Left colon (tissue), 2 donors: ENCODE results near the gene ZNF273. TPM values are rescaled to one million over a fixed set of nuclear protein-coding genes. Genes with fewer than 3 reads are reported as not detected.
A peak's percentile ranks its signal among the peaks of the same experiment; 100 is the strongest.
"Not testable (repeated sequence)": the region's sequence is repeated elsewhere in the genome, so short reads cannot be mapped to it uniquely, and the experiment has no call there.

Source experiments
- ATAC-seq: fragments of 200-7000 bp; cut with Tn5 transposase; one replicate; pipeline ENCODE4 v1.9.1; 2020; ENCODE audit warnings: mild to moderate bottlenecking, moderate library complexity
- DNase-seq, 2 donors: peaks; one replicate each; pipeline ENCODE4 v3.0.0-alpha.2; 2020
- intact Hi-C, 2 donors: fragments of 100-400 bp; cut with DNase I in 1 of 2; cut with micrococcal nuclease in 1 of 2; formaldehyde crosslinking; loops; one replicate each; pipeline versions ENCODE4 v1.11.2 to v1.14.0; 2022; cut with DNase I, micrococcal nuclease
- long read RNA-seq: library from polyadenylated mRNA; unstranded; transcript quantifications from one replicate; pipeline ENCODE4 v2.0.0, GENCODE V29; 2021
- total RNA-seq, 2 donors: library from RNA; stranded (reverse); fragmentation: NEBNext Ultra II Directional; extraction: Animal tissue kit (Norgen Biotek cat#: 25700); gene quantifications; one replicate each; pipeline ENCODE4 v1.2.1, GENCODE V29; 2021
- donor health status: DM: no; HTN: no; CAD: no.
- donor health status: DM: yes; HTN: yes; CAD: no.

ZNF273 gene
- 1 to 10 TPM; 3.9 TPM for total RNA-seq
- long read RNA-seq, partial matches to known transcripts, result 1 of 5 reads
- long read RNA-seq, other reads (novel, unspliced or antisense), result 1 of 5 reads

DNA sequence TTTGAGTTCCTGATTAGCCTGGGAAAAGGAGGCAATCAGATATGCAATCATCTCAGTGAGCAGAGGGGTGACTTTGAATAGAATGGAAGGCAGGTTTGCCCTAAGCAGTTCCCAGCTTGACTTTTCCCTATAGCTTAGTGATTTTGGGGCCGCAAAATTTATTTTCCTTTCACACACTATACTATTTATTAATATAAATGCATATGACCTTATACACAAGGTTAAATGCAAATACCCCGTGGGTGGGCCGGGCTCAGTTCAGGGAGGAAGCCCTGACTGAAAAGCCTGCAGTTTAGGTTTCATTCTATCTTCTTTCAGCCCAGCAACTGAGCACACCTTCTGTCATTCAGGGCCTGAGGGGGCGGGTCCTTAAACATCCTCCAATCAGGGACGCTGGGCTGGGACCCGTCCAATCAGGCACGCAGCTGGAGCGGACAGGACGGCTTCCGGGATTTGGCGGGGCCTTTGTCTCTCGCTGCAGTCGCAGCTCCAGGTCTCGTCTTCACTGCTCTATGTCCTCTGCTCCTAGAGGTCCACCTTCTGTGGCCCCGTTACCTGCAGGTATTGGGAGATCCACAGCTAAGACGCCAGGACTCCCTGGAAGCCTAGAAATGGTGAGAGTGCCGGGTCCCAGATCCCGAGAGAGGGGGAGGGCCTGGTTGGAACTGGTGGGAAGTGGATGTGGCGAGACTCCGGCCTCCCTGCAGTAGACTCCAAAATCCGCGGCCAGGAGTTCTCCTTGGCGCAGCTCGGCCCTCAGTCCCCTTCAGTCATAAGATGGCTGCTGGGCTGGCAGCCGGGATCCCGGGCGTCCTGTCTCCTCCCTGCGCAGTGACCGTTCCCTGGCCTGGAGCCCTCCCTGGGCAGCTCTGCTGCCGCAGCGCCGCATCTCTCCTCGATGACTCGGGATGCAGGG is at the start of gene ZNF273:
Gene ZNF273 (plus strand): TSS at position 468 of the 916 bp plus-strand sequence. CDS start 45 bp downstream, at position 513.
- intact Hi-C loops, result no loop called here
- ATAC-seq (peak; percentile 100), DNase-seq (peak; percentile 95 to 96)

DNA sequence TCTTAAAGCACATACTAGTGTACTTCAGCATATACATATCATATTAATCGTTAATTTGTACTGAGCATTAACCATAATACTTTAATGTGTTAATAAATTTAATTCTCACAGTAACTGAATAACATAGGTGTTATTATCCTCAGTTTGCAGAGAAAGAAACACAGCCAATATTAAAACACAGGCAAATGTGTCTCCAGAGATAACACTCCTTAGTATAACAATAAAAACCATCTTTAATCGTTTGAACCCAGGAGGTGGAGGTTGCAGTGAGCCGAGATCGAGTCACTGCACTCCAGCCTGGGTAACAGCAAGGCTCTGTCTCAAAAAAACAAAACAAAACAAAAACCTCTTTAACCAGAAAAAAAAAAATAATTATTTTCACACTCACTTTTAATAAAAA is 49.4 kb upstream of the ZNF273 start:
- intact Hi-C loops, result no loop called here
- no peak for ATAC-seq
- DNase-seq, result no peak

DNA sequence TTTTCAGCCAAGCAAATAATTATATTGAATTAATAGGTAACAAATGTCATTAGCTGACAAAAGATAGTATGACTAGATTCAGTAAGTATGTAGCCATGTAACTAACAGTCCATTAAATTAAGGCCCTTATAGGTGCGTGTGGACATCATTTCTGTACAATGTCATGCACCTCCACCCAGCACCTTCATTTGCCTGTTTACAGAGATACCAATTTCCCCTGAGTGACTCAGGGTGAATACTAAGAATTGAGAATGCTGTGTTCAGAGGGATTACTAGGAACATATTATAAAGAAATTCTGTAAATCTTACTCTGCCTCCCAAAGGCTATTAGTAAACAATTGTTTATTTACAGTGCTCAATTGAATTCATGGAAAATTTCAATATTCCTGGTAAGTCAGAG is 48.1 kb upstream of the ZNF273 start:
- intact Hi-C loops, result no loop called here
- no peak for DNase-seq

DNA sequence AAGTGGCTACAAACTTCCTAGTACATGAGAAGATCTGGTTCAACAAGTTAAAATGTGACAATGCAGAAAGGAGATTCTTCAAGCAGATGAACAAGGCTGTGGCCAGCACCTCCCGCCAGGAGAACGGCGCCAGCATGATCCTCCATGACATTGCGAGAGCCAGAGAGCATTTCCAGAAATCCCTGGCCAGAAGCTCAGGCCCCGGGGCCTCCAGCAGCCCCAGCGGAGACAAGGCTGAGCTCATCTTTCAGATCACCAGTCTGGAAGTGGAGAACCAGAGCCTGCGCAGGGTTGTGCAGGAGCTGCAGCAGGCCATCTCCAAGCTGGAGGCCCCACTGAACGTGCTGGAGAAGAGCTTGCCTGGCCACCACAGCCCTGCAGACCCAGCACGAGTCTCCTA is 40.1 kb upstream of the ZNF273 start:
- DNase-seq, result no peak

More for the DNA sequence above, 48.1 kb upstream of the ZNF273 start:
- no peak for ATAC-seq

DNA sequence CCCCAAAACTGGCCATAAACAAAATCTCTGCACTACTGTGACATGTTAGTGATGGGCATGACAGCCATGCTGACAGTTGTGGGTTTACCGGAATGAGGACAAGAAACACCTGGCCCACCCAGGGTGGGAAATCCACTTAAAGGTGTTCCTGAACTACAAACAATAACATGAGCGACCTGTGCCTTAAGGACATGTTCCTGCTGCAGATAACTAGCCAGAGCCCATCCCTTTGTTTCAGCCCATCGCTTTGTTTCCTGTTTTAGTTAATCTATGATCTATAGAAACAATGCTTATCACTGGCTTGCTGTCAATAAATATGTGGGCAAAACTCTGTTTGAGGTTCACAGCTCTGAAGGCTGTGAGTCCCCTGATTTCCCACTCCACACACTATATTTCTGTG is 39.5 kb upstream of the ZNF273 start:
- DNase-seq, intact Hi-C loops, ATAC-seq: not testable (repeated sequence)

More for the DNA sequence above, 40.1 kb upstream of the ZNF273 start:
- no peak for ATAC-seq
- intact Hi-C loops, result no loop called here

DNA sequence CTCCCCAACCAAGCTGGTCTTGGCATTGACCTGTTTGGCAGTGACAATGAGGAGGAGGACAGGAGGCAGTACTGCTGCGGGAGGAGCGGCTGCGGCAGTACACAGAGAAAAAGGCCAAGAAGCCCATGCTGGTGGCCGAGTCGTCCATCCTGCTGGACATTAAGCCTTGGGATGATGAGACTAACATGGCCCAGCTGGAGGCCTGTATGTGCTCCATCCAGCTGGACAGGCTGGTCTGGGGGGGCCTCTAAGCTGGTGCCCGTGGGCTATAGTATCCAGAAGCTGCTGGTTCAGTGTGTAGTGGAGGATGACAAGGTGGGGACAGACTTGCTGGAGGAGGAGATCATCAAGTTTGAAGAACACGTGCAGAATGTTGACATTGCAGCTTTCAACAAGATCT is 39.1 kb upstream of the ZNF273 start:
- intact Hi-C loops, result no loop called here
- DNase-seq (no peak), ATAC-seq (no peak)

DNA sequence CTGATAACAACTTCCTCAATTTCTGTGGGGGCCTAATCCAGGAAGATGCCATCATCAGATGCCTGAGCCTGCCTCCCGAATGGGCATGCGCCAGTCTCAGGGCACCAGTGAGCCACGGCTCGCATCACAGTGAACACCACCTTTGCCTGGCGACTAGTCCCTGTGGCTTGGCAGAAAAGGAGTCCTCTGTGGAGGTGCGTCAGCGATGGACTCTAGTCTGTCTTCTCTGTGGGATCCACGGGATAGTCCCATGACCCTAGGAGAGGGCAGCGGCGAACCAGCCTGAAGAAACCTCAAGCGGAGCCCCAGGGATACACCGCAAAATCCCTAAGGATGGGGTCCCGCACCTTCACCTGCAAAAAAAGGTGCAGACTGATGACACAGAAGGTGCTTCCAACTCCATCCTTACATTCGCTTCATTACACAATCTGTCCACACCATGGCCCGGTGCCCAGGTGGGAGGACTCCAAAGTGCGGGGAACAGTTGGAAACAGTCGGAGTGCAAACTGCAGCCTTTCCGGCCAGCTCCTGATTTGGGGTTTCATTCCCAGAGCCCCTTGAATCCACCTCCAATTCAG is 35.1 kb upstream of the ZNF273 start:
- no peak for DNase-seq

DNA sequence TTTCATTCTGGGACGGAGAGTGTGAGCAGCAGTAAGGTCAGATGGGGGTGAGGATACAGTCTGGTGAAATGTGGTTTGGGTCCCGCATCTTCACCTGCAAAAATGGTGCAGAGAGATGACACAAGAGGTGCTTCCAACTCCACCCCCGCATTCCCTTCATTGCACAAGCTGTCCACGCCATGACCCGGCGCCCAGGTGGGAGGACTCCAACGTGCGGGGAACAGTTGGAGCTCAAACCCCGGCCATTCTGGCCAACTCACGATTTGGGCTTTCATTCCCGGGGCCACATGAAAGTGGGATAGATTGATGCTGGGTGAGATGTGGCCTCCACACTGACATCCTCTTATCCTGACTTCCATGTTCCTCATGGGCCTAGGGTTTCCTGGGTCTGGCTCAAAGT is 34.6 kb upstream of the ZNF273 start:
- intact Hi-C loops, result no loop called here
- DNase-seq, result no peak

More for the DNA sequence above, 35.1 kb upstream of the ZNF273 start:
- ATAC-seq, result no peak
- intact Hi-C loops, result no loop called here

DNA sequence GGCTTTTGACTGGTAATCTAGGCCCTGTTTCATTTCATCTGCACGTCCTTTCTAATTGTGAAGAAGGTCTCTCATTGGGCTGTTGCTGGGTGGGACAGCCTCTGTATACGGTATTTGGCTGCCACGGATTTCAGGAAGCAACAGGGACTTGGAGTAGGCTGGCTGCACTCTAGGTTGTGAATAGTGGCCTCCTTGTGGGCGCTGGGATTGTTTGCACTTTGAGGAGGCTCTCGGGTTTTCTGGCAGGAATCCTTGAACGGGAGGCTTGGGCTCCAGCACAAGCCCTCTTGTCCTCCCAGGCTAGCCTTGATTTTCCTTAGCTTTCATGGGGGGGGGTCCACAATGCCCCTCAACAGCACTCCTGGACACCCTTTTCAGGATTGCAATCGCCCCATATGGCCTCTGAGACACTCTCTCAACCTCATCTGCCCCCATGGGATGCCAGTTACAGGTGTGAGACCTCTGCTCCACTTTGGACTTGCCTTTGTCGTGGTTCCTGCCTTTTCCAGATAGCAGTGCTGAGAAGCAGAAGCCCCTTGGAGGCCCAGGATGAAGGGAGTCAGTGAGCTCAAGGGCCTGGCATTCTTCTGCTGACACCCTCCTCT is 33.9 kb upstream of the ZNF273 start:
- intact Hi-C loops, result no loop called here
- DNase-seq (no peak), ATAC-seq (no peak)

More for the DNA sequence above, 34.6 kb upstream of the ZNF273 start:
- no peak for ATAC-seq

DNA sequence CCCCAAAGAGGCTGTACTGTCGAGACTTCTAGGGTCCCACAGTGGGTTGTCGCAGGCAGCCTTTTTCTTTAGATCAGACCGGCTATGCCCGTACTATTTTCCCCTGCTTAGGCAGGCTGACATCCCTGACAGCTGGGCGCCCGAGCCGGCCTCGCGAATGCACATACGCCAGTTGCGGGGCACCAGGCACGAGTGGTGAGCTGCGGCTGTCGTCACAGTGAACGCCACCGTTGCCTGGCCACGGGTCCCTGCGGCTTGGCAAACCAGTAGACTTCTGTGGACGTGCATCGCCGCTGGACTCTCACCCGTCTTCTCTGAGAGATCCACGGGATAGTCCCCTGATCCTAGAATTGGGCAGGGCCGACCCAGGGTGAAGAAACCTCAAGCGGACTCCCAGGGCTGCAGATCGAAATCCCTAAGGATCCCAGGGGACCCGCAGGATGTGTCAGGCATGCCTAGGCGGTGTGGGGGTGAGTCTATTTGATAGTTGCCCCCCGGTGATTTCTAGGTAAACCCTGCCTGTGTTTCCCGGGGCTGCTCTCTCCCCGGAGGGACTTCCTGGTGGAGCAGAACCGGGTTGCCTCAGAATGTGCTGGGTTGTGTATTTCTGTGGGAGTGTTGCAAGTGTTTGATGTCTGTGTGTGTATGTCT is 33.0 kb upstream of the ZNF273 start:
- intact Hi-C loops, result no loop called here
- DNase-seq (no peak), ATAC-seq (no peak)

DNA sequence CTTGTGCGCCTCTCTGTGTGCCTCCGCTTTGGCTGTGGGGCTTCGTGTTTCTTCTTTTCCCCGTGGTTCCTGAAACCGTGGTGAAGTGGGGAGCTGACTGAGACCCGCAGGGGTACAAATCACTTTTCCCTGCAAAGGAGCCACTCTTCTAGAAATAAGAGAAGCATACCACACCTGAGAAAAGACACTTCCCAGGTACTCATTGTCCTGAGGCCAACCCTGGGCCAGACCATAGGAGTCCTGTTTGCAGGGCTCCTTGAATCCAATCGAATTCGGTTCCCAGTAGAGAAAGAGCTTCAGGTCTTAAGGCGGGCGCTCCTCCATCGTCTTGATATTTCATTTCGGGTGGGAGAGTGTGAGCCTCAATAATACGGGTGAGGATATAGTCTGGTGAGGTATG is 32.4 kb upstream of the ZNF273 start:
- intact Hi-C loops, result no loop called here
- DNase-seq (no peak), ATAC-seq (no peak)

DNA sequence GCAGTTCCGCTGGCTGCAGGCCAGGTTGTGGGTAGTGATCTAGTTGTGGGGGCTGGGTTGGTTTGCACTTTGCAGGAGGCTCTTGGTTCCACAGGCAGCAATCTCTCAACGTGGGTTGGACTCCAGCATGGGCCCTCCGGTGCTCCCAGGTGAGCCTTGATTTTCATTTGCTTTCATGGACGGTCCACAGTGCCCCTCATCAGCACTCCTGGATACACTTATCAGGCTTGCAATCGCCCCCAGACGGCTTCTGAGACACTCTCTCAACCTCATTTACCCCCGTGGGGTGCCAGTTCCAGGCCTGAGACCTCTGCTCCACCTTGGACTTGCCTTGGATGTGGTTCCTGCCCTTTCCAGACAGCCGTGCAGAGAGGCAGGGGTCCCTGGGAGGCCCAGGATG is 31.3 kb upstream of the ZNF273 start:
- no peak for DNase-seq
- intact Hi-C loops, result no loop called here
- no peak for ATAC-seq

DNA sequence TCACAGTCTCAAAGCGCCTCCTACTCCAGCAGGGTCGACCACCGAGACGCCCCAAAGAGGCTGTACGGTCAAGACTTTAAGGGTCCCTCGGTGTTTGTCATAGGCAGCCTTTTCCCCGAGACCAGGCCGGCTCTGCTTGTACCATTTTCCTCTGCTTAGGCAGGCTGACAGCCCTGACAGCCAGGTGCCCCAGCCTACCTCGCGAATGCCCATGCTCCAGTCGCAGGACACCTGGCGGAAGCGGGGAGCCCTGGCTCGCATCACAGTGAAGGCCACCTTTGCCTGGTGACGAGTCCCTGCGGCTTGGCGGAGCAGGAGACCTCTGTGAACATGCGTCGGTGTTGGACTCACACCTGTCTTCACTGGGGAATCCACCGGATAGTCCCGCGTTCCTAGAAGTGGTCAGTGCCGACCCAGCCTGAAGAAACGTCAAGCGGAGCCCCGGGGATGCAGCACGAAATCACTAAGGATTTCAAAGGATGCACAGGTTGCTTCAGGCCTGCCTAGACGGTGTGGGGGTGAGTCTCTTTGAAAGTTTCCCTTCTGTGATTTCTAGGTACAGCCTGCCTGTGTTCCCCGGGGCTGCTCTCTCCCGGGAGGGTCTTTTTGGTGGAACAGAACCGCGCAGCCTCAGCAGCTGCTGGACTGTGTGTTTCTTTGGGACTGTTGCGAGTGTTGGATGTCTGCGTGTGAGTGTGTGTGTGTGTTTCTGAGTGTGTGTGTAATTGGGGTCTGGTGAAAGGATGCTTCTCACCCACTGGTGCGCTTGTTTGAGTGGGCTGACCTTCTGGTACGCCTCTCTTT is 30.5 kb upstream of the ZNF273 start:
- intact Hi-C loops, result no loop called here
- no peak for DNase-seq

DNA sequence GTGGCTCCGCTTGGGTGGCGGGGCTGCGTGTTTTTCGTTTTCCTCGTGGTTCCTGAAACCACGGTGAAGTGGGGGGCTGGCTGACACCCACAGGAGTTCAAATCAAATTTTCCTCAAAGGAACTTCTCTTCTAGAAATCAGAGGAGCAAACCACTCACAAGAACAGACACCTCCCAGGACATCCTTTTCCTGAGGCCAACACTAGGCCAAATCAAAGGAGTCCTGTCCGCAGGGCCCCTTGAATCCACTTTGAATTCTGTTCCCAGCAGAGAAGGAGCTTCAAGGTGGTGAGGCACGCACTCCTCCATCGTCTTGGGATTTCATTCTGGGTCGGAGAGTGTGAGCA is 29.9 kb upstream of the ZNF273 start:
- ATAC-seq (no peak), DNase-seq (no peak)
- intact Hi-C loops, result no loop called here

More for the DNA sequence above, 30.5 kb upstream of the ZNF273 start:
- no peak for ATAC-seq

DNA sequence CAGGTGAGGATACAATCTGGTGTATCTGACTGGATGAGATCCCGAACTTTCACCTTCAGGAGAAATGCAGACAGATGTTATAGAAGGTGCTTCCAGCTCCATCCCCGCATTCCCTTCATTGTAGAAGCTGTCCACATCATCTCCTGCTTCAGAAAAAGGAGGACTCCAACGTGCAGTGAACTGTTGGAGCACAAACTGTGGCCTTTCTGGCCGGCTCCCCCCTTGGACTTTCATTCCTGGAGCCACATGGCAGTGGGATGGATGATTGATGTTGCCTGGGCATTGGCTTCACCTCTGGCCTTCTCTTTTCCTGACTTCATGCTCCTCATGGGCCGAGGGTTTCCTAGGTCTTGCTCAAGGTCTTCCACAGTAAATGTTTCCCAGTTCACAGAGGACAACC is 29.6 kb upstream of the ZNF273 start:
- DNase-seq (no peak), ATAC-seq (no peak)
- intact Hi-C loops, result no loop called here

DNA sequence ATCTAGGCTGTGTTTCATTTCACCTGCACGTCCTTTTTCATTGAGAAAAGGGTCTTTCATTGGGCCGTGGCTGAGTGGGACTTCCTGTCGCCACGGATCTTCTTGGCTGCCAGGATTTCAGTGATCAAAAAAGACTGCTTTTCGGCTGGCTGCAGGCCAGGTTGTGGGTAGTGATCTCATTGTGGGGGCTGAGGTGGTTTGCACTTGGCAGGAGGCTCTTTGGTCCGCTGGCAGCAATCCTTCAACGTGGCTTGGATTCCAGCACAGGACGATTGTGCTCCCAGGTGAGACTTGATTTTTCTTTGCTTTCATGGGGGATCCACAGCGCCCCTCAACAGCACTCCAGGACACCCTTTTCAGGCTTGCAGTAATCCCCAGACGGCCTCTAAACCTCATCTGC is 29.0 kb upstream of the ZNF273 start:
- DNase-seq (no peak), ATAC-seq (no peak)
- intact Hi-C loops, result no loop called here

DNA sequence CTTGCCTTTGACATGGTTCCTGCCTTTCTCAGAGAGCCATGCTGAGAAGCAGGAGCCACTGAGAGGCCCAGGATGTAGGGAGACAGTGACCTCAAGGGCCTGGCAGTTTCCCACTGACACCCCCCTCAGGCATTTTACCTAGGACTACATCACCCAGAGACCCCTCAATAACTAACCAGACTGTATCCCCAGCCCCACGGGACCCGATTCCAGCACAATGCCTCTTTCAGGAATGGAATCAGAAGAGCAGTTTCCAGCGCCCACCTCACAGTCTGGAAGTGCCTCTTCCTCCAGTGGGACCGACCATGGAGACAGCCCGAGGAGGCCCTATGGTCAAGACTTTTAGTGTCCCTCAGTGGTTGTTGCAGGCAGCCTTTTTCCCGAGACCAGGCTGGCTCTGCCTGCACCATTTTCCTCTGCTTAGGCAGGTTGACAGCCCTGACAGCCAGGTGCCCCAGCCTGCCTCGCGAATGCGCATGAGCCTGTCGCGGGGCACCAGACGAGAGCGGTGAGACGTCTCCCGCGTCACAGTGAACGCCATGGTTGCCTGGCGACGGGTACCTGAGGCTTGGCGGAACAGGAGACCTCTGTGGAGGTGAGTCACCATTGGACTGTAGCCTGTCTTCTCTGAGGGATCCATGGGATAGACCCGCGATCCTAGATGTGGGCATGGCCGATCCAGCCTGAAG is 28.4 kb upstream of the ZNF273 start:
- ATAC-seq (no peak), DNase-seq (no peak)
- intact Hi-C loops, result no loop called here

DNA sequence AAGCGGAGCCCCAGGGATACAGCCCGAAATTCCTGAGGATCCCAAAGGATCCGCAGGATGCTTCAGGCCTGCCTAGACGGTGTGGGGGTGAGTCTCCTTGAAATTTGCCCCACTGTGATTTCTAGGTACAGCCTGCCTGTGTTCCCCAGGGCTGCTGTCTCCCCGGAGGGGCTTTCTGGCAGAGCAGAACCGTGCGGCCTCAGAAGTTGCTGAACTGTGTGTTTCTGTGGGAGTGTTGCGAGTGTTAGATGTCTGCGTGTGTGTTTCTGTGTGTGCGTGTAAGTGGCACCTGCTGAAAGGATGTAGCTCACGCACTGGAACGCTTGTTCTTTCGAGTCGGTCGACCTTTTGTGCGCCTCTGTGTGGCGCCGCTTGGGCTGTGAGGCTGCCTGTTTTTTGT is 27.8 kb upstream of the ZNF273 start:
- ATAC-seq (no peak), DNase-seq (no peak)
- intact Hi-C loops, result no loop called here
